Neural cell (in vitro differentiated cells): ENCODE data around the gene ULBP1. TPM values are rescaled to one million over a fixed set of nuclear protein-coding genes. Genes with fewer than 3 reads are reported as not detected.

ENCODE experiments used
- H2AFZ ChIP-seq: fragments of 200-600, 300-800 bp; sonication (generic), shearing (Covaris generic); 2 replicates; pipeline ENCODE4 v1.6.0; 2014; ENCODE audit warnings: low read depth, mild to moderate bottlenecking, antibody characterized with exemption, low read length, moderate library complexity
- H3F3A ChIP-seq: fragments of 200-600 bp; shearing (Covaris generic); 2 replicates; pipeline ENCODE4 v1.6.1; 2016; ENCODE audit warnings: mild to moderate bottlenecking, moderate library complexity, mixed read lengths, antibody characterized with exemption, low read length; ENCODE audit not compliant: insufficient read depth, poor library complexity, severe bottlenecking
- H3K27ac ChIP-seq: fragments of 200-600, 300-800 bp; sonication (generic), shearing (Covaris generic); 2 replicates; pipeline ENCODE4 v1.5.1; 2014; ENCODE audit warnings: mild to moderate bottlenecking, low read length, moderate library complexity
- H3K27me3 ChIP-seq: fragments of 300-800, 200-600 bp; sonication (generic), shearing (Covaris generic); 2 replicates; pipeline ENCODE4 v1.6.0; 2014; ENCODE audit warnings: mild to moderate bottlenecking, low read depth, low read length, moderate library complexity; ENCODE audit not compliant: insufficient read depth
- H3K36me3 ChIP-seq: fragments of 300-800, 200-600 bp; sonication (generic), shearing (Covaris generic); 2 replicates; pipeline ENCODE4 v1.5.1; 2014; ENCODE audit warnings: mild to moderate bottlenecking, antibody characterized with exemption, low read length, moderate library complexity; ENCODE audit not compliant: insufficient read depth
- H3K4me2 ChIP-seq: fragments of 300-800, 200-600 bp; sonication (generic), shearing (Covaris generic); 2 replicates; pipeline ENCODE4 v1.6.0; 2014; ENCODE audit warnings: mild to moderate bottlenecking, low read length
- H3K4me3 ChIP-seq: fragments of 300-800, 200-600 bp; sonication (generic), shearing (Covaris generic); 2 replicates; pipeline ENCODE4 v1.5.1; 2014; ENCODE audit warnings: mild to moderate bottlenecking, low read length, moderate library complexity
- H3K79me2 ChIP-seq: fragments of 200-600 bp; shearing (Covaris generic); replicated peaks from 2 replicates; pipeline ENCODE4 v1.6.0; 2014; ENCODE audit warnings: mild to moderate bottlenecking, low read length, moderate library complexity; ENCODE audit not compliant: insufficient read depth
- H3K9ac ChIP-seq: fragments of 300-800, 200-600 bp; sonication (generic), shearing (Covaris generic); 2 replicates; pipeline ENCODE4 v1.6.1; 2016; ENCODE audit warnings: mild to moderate bottlenecking, low read length, mixed read lengths
- H3K9me2 ChIP-seq: fragments of 200-600 bp; shearing (Covaris generic); 2 replicates; pipeline ENCODE4 v1.6.1; 2016; ENCODE audit warnings: mild to moderate bottlenecking, low read length, mixed read lengths; ENCODE audit not compliant: insufficient read depth
- H3K9me3 ChIP-seq: fragments of 200-600, 300-800 bp; sonication (generic), shearing (Covaris generic); 2 replicates; pipeline ENCODE4 v1.6.1; 2016; ENCODE audit warnings: mild to moderate bottlenecking, mixed run types, low read length, moderate library complexity, mixed read lengths
- H4K20me1 ChIP-seq: fragments of 200-600 bp; shearing (Covaris generic); 2 replicates; pipeline ENCODE4 v1.6.1; 2016; ENCODE audit warnings: mild to moderate bottlenecking, mixed run types; ENCODE audit not compliant: insufficient read depth
- CTCF ChIP-seq: fragments of 450-650 bp; IDR thresholded peaks from 2 replicates; pipeline ENCODE4 v1.5.1; 2014; ENCODE audit warnings: antibody characterized with exemption, mild to moderate bottlenecking, moderate library complexity; ENCODE audit not compliant: poor library complexity, severe bottlenecking
- EP300 ChIP-seq: fragments of 450-650 bp; conservative IDR thresholded peaks from 2 replicates; pipeline ENCODE4 v1.6.1; 2014; ENCODE audit warnings: antibody characterized with exemption, mild to moderate bottlenecking, moderate library complexity; ENCODE audit not compliant: poor library complexity, severe bottlenecking
- EZH2 ChIP-seq: fragments of 200-600, 300-800 bp; shearing (Covaris generic), sonication (generic); IDR thresholded peaks from 2 replicates; pipeline ENCODE4 v1.6.1; 2014; ENCODE audit warnings: antibody characterized with exemption, low read length, borderline replicate concordance, mild to moderate bottlenecking; ENCODE audit not compliant: insufficient read depth, poor library complexity, severe bottlenecking
- MXI1 ChIP-seq: fragments of 450-650 bp; conservative IDR thresholded peaks from 2 replicates; pipeline ENCODE4 v1.6.1; 2014; ENCODE audit warnings: antibody characterized with exemption, mild to moderate bottlenecking; ENCODE audit not compliant: poor library complexity, severe bottlenecking
- POLR2AphosphoS5 ChIP-seq: IDR thresholded peaks from 2 replicates; pipeline ENCODE4 v1.6.1; 2012
- RAD21 ChIP-seq: fragments of 450-650 bp; conservative IDR thresholded peaks from 2 replicates; pipeline ENCODE4 v1.6.1; 2014; ENCODE audit warnings: antibody characterized with exemption, mild to moderate bottlenecking, moderate library complexity
- REST ChIP-seq: IDR thresholded peaks from 2 replicates; pipeline ENCODE4 v1.6.1; 2012; ENCODE audit warnings: borderline replicate concordance
- SMC3 ChIP-seq: fragments of 450-650 bp; conservative IDR thresholded peaks from 2 replicates; pipeline ENCODE4 v1.6.1; 2014; ENCODE audit warnings: antibody characterized with exemption, mild to moderate bottlenecking, moderate library complexity; ENCODE audit not compliant: poor library complexity
- TAF1 ChIP-seq: IDR thresholded peaks from 2 replicates; pipeline ENCODE4 v1.6.1; 2012; ENCODE audit warnings: low read depth
- polyA plus RNA-seq: library from polyadenylated mRNA; depleted of rRNA; stranded (reverse); fragments of >200 nt; gene quantifications from 2 replicates; pipeline ENCODE4 v1.2.3, GENCODE V29; 2014

The ULBP1 gene
- polyA plus RNA-seq, 1 donor from 2014 or later, result 0.22 TPM

- Histone ChIP-seq H4K20me1 (no peaks in the 10 kb centered on the region), H2AFZ (no peak overlapping the region), H3K79me2 (no peaks in the 10 kb centered on the region), H3K4me3 (no peak overlapping the region), H3K9ac (no peak overlapping the region), H3K27me3 (peaks cover 99% of the 10 kb centered on the region), H3K4me2 (no peak overlapping the region), H3K36me3 (no peaks in the 10 kb centered on the region), H3K27ac (no peak overlapping the region), H3F3A (no peaks in the 10 kb centered on the region), H3K9me2 (no peaks in the 10 kb centered on the region), H3K9me3 (peaks cover 22% of the 10 kb centered on the region)
- no peak for TF ChIP-seq REST
- TF ChIP-seq EZH2, result no peak
- no peak for TF ChIP-seq RAD21
- TF ChIP-seq MXI1, result no peak
- no peak for TF ChIP-seq POLR2AphosphoS5
- no peak for TF ChIP-seq SMC3
- TF ChIP-seq CTCF, result no peak
These were observed 21.8 kb downstream of the ULBP1 start for GRCh38 chr6:149985481-149985937.

- Histone ChIP-seq H3K4me3 (no peak overlapping the region), H3K79me2 (no peaks in the 10 kb centered on the region), H3K9me3 (peaks cover 22% of the 10 kb centered on the region), H3K9ac (no peak overlapping the region), H2AFZ (no peak overlapping the region), H3K4me2 (no peak overlapping the region), H3K9me2 (no peaks in the 10 kb centered on the region), H3K36me3 (no peaks in the 10 kb centered on the region), H3K27me3 (peaks cover 100% of the 10 kb centered on the region), H3K27ac (no peak overlapping the region), H3F3A (no peaks in the 10 kb centered on the region), H4K20me1 (no peaks in the 10 kb centered on the region)
- TF ChIP-seq MXI1 (no peak), POLR2AphosphoS5 (no peak), TAF1 (no peak), CTCF (no peak), REST (no peak), EZH2 (no peak), SMC3 (no peak), RAD21 (no peak), EP300 (no peak)
These were observed 23.9 kb downstream of the ULBP1 start for GRCh38 chr6:149987602-149988107.
